ENCODE results near the gene DCTN4.

DNA sequence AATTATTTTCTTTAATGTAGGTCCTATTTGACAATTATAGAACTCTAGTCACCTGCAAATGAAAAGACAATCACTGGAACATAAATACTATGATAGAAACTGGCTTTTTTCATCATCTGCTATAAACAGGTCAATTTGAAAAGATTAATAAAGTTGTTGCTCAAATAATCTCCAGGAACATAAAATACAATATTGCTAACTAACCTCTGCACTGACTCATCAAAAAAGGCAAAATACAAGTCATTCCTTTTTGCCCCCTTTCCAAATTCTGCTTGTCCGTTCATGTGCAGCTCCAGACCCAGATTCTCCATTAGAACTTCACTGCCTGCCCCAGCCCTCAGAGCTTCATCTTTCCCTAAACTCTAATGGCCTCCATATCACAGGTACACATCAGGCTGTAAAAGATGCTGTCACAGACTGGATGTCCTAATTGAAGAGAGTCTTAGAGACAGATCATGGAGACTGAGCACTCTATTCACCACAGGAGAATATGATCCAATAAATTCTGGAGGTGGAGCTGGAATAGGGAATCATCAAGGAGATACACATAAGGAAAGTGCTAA is 1.6 kb downstream of the DCTN4 start:
- TF ChIP-seq EZH2 (IDR thresholded peaks at IDR 0.05; ENCODE audit: borderline replicate concordance) (no peak), EZH2phosphoT487 (IDR thresholded peaks at IDR 0.05; ENCODE audit: low read depth, severe bottlenecking, unreplicated experiment) (no peak)
- TF ChIP-seq, protein P1, sequence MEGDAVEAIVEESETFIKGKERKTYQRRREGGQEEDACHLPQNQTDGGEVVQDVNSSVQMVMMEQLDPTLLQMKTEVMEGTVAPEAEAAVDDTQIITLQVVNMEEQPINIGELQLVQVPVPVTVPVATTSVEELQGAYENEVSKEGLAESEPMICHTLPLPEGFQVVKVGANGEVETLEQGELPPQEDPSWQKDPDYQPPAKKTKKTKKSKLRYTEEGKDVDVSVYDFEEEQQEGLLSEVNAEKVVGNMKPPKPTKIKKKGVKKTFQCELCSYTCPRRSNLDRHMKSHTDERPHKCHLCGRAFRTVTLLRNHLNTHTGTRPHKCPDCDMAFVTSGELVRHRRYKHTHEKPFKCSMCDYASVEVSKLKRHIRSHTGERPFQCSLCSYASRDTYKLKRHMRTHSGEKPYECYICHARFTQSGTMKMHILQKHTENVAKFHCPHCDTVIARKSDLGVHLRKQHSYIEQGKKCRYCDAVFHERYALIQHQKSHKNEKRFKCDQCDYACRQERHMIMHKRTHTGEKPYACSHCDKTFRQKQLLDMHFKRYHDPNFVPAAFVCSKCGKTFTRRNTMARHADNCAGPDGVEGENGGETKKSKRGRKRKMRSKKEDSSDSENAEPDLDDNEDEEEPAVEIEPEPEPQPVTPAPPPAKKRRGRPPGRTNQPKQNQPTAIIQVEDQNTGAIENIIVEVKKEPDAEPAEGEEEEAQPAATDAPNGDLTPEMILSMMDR (IDR thresholded peaks at IDR 0.05; ENCODE audit: poor library complexity) = no peak

Data from hepatocyte (in vitro differentiated cells).